ENCODE data around the gene HPGD.

DNA sequence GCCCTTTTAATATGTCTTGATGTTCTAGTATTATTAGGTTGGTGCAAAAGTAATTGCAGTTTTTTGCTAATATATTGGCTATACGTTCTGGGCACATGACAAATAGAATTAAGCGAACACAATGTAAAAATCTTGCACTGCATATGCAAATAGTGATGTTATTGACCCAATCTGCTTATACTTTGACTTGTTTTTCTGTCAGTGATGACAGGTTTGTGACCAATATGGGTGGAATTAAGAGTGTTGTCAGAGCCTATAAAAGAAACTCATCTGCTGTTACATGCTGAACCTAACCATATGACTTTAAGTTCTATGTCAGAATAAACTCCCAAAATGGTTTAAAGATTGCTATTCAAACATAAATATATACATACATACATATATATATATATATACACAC, 30.7 kb upstream of the HPGD start:
- TF ChIP-seq, protein P1, sequence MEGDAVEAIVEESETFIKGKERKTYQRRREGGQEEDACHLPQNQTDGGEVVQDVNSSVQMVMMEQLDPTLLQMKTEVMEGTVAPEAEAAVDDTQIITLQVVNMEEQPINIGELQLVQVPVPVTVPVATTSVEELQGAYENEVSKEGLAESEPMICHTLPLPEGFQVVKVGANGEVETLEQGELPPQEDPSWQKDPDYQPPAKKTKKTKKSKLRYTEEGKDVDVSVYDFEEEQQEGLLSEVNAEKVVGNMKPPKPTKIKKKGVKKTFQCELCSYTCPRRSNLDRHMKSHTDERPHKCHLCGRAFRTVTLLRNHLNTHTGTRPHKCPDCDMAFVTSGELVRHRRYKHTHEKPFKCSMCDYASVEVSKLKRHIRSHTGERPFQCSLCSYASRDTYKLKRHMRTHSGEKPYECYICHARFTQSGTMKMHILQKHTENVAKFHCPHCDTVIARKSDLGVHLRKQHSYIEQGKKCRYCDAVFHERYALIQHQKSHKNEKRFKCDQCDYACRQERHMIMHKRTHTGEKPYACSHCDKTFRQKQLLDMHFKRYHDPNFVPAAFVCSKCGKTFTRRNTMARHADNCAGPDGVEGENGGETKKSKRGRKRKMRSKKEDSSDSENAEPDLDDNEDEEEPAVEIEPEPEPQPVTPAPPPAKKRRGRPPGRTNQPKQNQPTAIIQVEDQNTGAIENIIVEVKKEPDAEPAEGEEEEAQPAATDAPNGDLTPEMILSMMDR (IDR thresholded peaks at IDR 0.05): no peak
- TF ChIP-seq POLR2AphosphoS5 (IDR thresholded peaks at IDR 0.05): no peak
